Thyroid gland (tissue), 4 donors: Measurements from ENCODE around the gene ALOXE3.

Experiments
- CTCF ChIP-seq, 6 experiments: fragments of 200-600 bp in 3 of 6; fragments of 450-650 bp in 3 of 6; sonication (generic) in 3 of 6; IDR thresholded peaks; one replicate each; pipeline ENCODE4 v1.5.1; 2016 to 2019; ENCODE audit warnings: antibody characterized with exemption in 6 of 6, mild to moderate bottlenecking in 2 of 6, inconsistent platforms in 1 of 6, moderate library complexity in 1 of 6
- POLR2A ChIP-seq, 2 donors: fragments of 450-650 bp; IDR thresholded peaks; one replicate each; pipeline ENCODE4 v1.6.1; 2017; ENCODE audit warnings: antibody characterized with exemption in 2 of 2, mild to moderate bottlenecking in 2 of 2, moderate library complexity in 1 of 2

GRCh38 chr17:8052256-8053252 lies 65.8 kb downstream of the ALOXE3 start:
- TF ChIP-seq CTCF (IDR thresholded peaks at IDR 0.05), result no peak
- no peak for TF ChIP-seq POLR2A (IDR thresholded peaks at IDR 0.05)
